Activated T-helper 17 cell treated with anti-CD3 and anti-CD28 coated beads, Interleukin-2, amount 50 U/mL, for 72 hours (primary cell): ENCODE data around the gene EZR. TPM values are rescaled to one million over a fixed set of nuclear protein-coding genes. Genes with fewer than 3 reads are reported as not detected.

ENCODE experiments used
- ATAC-seq: fragments of 150-1000 bp; cut with Tn5 transposase; replicated peaks from 2 replicates; pipeline ENCODE4 v1.10.0; 2021; ENCODE audit warnings: mild to moderate bottlenecking, moderate library complexity
- H3K27ac Mint-ChIP-seq: one replicate; pipeline ENCODE4 v1.8.0; 2022; ENCODE audit warnings: mixed read lengths
- H3K27me3 Mint-ChIP-seq: one replicate; pipeline ENCODE4 v1.8.0; 2022; ENCODE audit warnings: mixed read lengths
- H3K36me3 Mint-ChIP-seq: one replicate; pipeline ENCODE4 v1.8.0; 2022; ENCODE audit warnings: low read depth, mild to moderate bottlenecking, mixed read lengths
- H3K4me1 Mint-ChIP-seq: one replicate; pipeline ENCODE4 v1.8.0; 2022; ENCODE audit warnings: mixed read lengths
- H3K4me3 Mint-ChIP-seq: one replicate; pipeline ENCODE4 v1.8.0; 2022; ENCODE audit warnings: mild to moderate bottlenecking, mixed read lengths
- H3K9me3 Mint-ChIP-seq: one replicate; pipeline ENCODE4 v1.8.0; 2022; ENCODE audit warnings: mixed read lengths
- total RNA-seq, 2 donors: library from RNA; stranded (reverse); gene quantifications; one replicate each; pipeline ENCODE4 v1.2.3, GENCODE V29; 2022

Gene EZR
- total RNA-seq, 2 donors from 2014 or later = 159 to 212 TPM

- Mint-ChIP-seq H3K9me3 (peaks cover 3% of the 10 kb centered on the region), H3K4me3 (peak overlapping the region; percentile 89), H3K27me3 (no peaks in the 10 kb centered on the region), H3K36me3 (peaks cover 69% of the 10 kb centered on the region), H3K4me1 (peaks cover 46% of the 10 kb centered on the region), H3K27ac (peak overlapping the region; percentile 96)
- ATAC-seq = peak; percentile 53
Observed at GRCh38 chr6:158816329-158816728, 2.8 kb downstream of the EZR start.

GRCh38 chr6:158815907-158816306, 3.3 kb downstream of the EZR start:
- peak overlapping the region; percentile 96 for H3K27ac Mint-ChIP-seq
- peaks cover 73% of the 10 kb centered on the region for H3K36me3 Mint-ChIP-seq
- no peaks in the 10 kb centered on the region for H3K27me3 Mint-ChIP-seq
- H3K4me1 Mint-ChIP-seq = peaks cover 43% of the 10 kb centered on the region
- H3K4me3 Mint-ChIP-seq = peak overlapping the region; percentile 89
- peaks cover 3% of the 10 kb centered on the region for H3K9me3 Mint-ChIP-seq
- ATAC-seq = peak; percentile 14

GRCh38 chr6:158815379-158815724, 3.8 kb downstream of the EZR start:
- H3K4me1 Mint-ChIP-seq = peaks cover 48% of the 10 kb centered on the region
- peak overlapping the region; percentile 96 for H3K27ac Mint-ChIP-seq
- H3K9me3 Mint-ChIP-seq = peaks cover 3% of the 10 kb centered on the region
- H3K36me3 Mint-ChIP-seq = peaks cover 78% of the 10 kb centered on the region
- no peak for ATAC-seq
- H3K27me3 Mint-ChIP-seq = no peaks in the 10 kb centered on the region
- H3K4me3 Mint-ChIP-seq = peak overlapping the region; percentile 89

- ATAC-seq = no peak
- peak overlapping the region; percentile 96 for H3K27ac Mint-ChIP-seq
- no peaks in the 10 kb centered on the region for H3K9me3 Mint-ChIP-seq
- H3K4me1 Mint-ChIP-seq = peaks cover 65% of the 10 kb centered on the region
- H3K4me3 Mint-ChIP-seq = peak overlapping the region; percentile 89
- H3K27me3 Mint-ChIP-seq = no peaks in the 10 kb centered on the region
- H3K36me3 Mint-ChIP-seq = peaks cover 100% of the 10 kb centered on the region
Observed at GRCh38 chr6:158813032-158813431, 6.1 kb downstream of the EZR start.

GRCh38 chr6:158812611-158813010, 6.6 kb downstream of the EZR start:
- Mint-ChIP-seq H3K9me3 (no peaks in the 10 kb centered on the region), H3K4me1 (peaks cover 70% of the 10 kb centered on the region), H3K27me3 (no peaks in the 10 kb centered on the region), H3K4me3 (peak overlapping the region; percentile 89), H3K27ac (peak overlapping the region; percentile 96), H3K36me3 (peaks cover 100% of the 10 kb centered on the region)
- ATAC-seq = no peak

GRCh38 chr6:158810155-158811095, 8.7 kb downstream of the EZR start:
- ATAC-seq = no peak
- Mint-ChIP-seq H3K27ac (peak overlapping the region; percentile 1), H3K4me3 (peak overlapping the region; percentile 84), H3K27me3 (no peaks in the 10 kb centered on the region), H3K36me3 (peaks cover 100% of the 10 kb centered on the region), H3K4me1 (peaks cover 78% of the 10 kb centered on the region), H3K9me3 (no peaks in the 10 kb centered on the region)

GRCh38 chr6:158808941-158809678, 10.1 kb downstream of the EZR start:
- H3K4me3 Mint-ChIP-seq = peak overlapping the region; percentile 84
- ATAC-seq = peak; percentile 54
- peaks cover 100% of the 10 kb centered on the region for H3K36me3 Mint-ChIP-seq
- no peaks in the 10 kb centered on the region for H3K27me3 Mint-ChIP-seq
- peaks cover 76% of the 10 kb centered on the region for H3K4me1 Mint-ChIP-seq
- no peaks in the 10 kb centered on the region for H3K9me3 Mint-ChIP-seq
- peak overlapping the region; percentile 74 for H3K27ac Mint-ChIP-seq

GRCh38 chr6:158808442-158808833, 10.7 kb downstream of the EZR start:
- no peak for ATAC-seq
- Mint-ChIP-seq H3K36me3 (peaks cover 100% of the 10 kb centered on the region), H3K9me3 (no peaks in the 10 kb centered on the region), H3K4me1 (peaks cover 78% of the 10 kb centered on the region), H3K27me3 (no peaks in the 10 kb centered on the region), H3K4me3 (peak overlapping the region; percentile 84), H3K27ac (peak overlapping the region; percentile 74)

- H3K4me3 Mint-ChIP-seq = peak overlapping the region; percentile 84
- no peak for ATAC-seq
- H3K4me1 Mint-ChIP-seq = peaks cover 76% of the 10 kb centered on the region
- no peaks in the 10 kb centered on the region for H3K27me3 Mint-ChIP-seq
- peaks cover 98% of the 10 kb centered on the region for H3K36me3 Mint-ChIP-seq
- no peaks in the 10 kb centered on the region for H3K9me3 Mint-ChIP-seq
- H3K27ac Mint-ChIP-seq = peak overlapping the region; percentile 74
Observed at GRCh38 chr6:158807515-158808441, 11.4 kb downstream of the EZR start.

- Mint-ChIP-seq H3K27me3 (no peaks in the 10 kb centered on the region), H3K9me3 (no peaks in the 10 kb centered on the region), H3K27ac (peak overlapping the region; percentile 15), H3K4me1 (peaks cover 80% of the 10 kb centered on the region), H3K36me3 (peaks cover 95% of the 10 kb centered on the region), H3K4me3 (peak overlapping the region; percentile 84)
- no peak for ATAC-seq
Observed at GRCh38 chr6:158805698-158806377, 13.3 kb downstream of the EZR start.

GRCh38 chr6:158804207-158804606, 15.0 kb downstream of the EZR start:
- ATAC-seq = peak; percentile 13
- H3K4me1 Mint-ChIP-seq = peaks cover 72% of the 10 kb centered on the region
- H3K4me3 Mint-ChIP-seq = peak overlapping the region; percentile 84
- H3K9me3 Mint-ChIP-seq = no peaks in the 10 kb centered on the region
- H3K36me3 Mint-ChIP-seq = peaks cover 94% of the 10 kb centered on the region
- no peaks in the 10 kb centered on the region for H3K27me3 Mint-ChIP-seq
- peak overlapping the region; percentile 76 for H3K27ac Mint-ChIP-seq

GRCh38 chr6:158803733-158804143, 15.4 kb downstream of the EZR start:
- peak; percentile 83 for ATAC-seq
- Mint-ChIP-seq H3K4me3 (peak overlapping the region; percentile 84), H3K27ac (peak overlapping the region; percentile 76), H3K4me1 (peaks cover 68% of the 10 kb centered on the region), H3K27me3 (no peaks in the 10 kb centered on the region), H3K36me3 (peaks cover 94% of the 10 kb centered on the region), H3K9me3 (no peaks in the 10 kb centered on the region)

GRCh38 chr6:158801655-158802294, 17.4 kb downstream of the EZR start:
- H3K4me3 Mint-ChIP-seq = peak overlapping the region; percentile 10
- no peaks in the 10 kb centered on the region for H3K27me3 Mint-ChIP-seq
- H3K4me1 Mint-ChIP-seq = peaks cover 61% of the 10 kb centered on the region
- H3K27ac Mint-ChIP-seq = peak overlapping the region; percentile 26
- H3K36me3 Mint-ChIP-seq = peaks cover 91% of the 10 kb centered on the region
- ATAC-seq = no peak
- no peaks in the 10 kb centered on the region for H3K9me3 Mint-ChIP-seq
